GM10266 (cell line): ENCODE results near the gene WRAP73.

ENCODE experiments used
- DNase-seq: peaks from one replicate; pipeline ENCODE4 v3.0.0; 2012; ENCODE audit errors: extremely low spot score
- CTCF ChIP-seq: IDR thresholded peaks from 2 replicates; pipeline ENCODE4 v1.5.1; 2012; ENCODE audit warnings: mild to moderate bottlenecking, low read depth; ENCODE audit not compliant: control insufficient read depth, insufficient read depth; ENCODE audit errors: missing control alignments

Gene WRAP73

GRCh38 chr1:3651930-3652547, 2.1 kb upstream of the WRAP73 start, which contains the start of gene TP73:
TSS of gene TP73 (plus strand) at chr1:3652516. CDS start at chr1:3682366, 29,850 bp downstream.
- DNase-seq = peak; percentile 85
- no peak for TF ChIP-seq CTCF

- DNase-seq = peak; percentile 61
- TF ChIP-seq CTCF = no peak
These were observed 1.4 kb upstream of the WRAP73 start for GRCh38 chr1:3651026-3651929.

GRCh38 chr1:3650248-3651025, 534 bp upstream of the WRAP73 start:
- no peak for TF ChIP-seq CTCF
- no peak for DNase-seq

- no peak for DNase-seq
- no peak for TF ChIP-seq CTCF
These were observed 3.3 kb downstream of the WRAP73 start for GRCh38 chr1:3646596-3646995.

- TF ChIP-seq CTCF = no peak
- no peak for DNase-seq
These were observed 4.1 kb downstream of the WRAP73 start for GRCh38 chr1:3645666-3646355.

GRCh38 chr1:3645247-3645646, 4.7 kb downstream of the WRAP73 start:
- no peak for DNase-seq
- TF ChIP-seq CTCF = no peak
